ENCODE data around the gene STOM.

GRCh38 chr9:121312169-121312568 lies 57.9 kb downstream of the STOM start:
- no peak for TF ChIP-seq CTCF (IDR thresholded peaks at IDR 0.05)
- TF ChIP-seq POLR2A (IDR thresholded peaks at IDR 0.05) = no peak
- TF ChIP-seq POLR2AphosphoS5 (IDR thresholded peaks at IDR 0.05) = no peak
- no peak for TF ChIP-seq EP300 (IDR thresholded peaks at IDR 0.05)
